GM19467 (cell line): ENCODE data around the gene RCC1.
A peak's percentile ranks its signal among the peaks of the same experiment; 100 is the strongest.
"Not testable (repeated sequence)": the region's sequence is repeated elsewhere in the genome, so short reads cannot be mapped to it uniquely, and the experiment has no call there.

Experiments used
- ATAC-seq: cut with Tn5 transposase; IDR thresholded peaks from one replicate; pipeline ENCODE4 v1.9.1; 2021; ENCODE audit warnings: mild to moderate bottlenecking, moderate library complexity; ENCODE audit not compliant: unreplicated experiment

The RCC1 gene

GRCh38 chr1:28581531-28582247 lies 75.8 kb downstream of the RCC1 start:
- ATAC-seq: peak; percentile 85

GRCh38 chr1:28582248-28582615 lies 76.4 kb downstream of the RCC1 start:
- no peak for ATAC-seq

GRCh38 chr1:28586585-28587391 lies 80.9 kb downstream of the RCC1 start:
- not testable (repeated sequence) for ATAC-seq
